ENCODE measurements around the gene RMND5B.
"Not testable (repeated sequence)": the region's sequence is repeated elsewhere in the genome, so short reads cannot be mapped to it uniquely, and the experiment has no call there.

The RMND5B gene

DNA sequence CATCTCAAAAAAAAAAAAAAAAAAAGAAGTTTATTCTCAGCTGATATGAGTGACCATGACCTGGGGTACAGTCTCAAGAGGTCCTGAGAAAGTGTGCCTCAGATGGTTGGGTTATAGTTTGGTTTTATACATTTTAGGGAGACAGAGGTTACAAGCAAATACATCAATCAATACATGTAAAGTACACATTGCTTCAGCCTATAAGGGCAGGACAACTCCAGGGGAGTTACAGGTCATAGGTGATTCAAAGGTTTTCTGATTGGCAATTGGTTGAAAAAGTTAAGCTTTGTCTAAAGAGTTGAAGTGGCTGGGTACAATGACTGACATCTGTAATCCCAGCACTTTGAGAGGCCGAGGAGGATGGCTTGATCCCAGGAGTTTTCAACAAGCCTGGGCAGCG, 58.6 kb downstream of the RMND5B start:
- Histone ChIP-seq H3K9me3 (ENCODE audit: control insufficient read depth in 1 of 2, low read length in 2 of 2) (no peaks in the 10 kb centered on the region), H3K9ac (ENCODE audit: low read depth in 1 of 2, low read length in 2 of 2) (no peak overlapping the region), H3K27me3 (ENCODE audit: control insufficient read depth in 1 of 2, insufficient read depth in 2 of 2, low read length in 2 of 2) (peaks cover 4 to 6% of the 10 kb centered on the region in 2 donors), H3K4me1 (ENCODE audit: control insufficient read depth in 1 of 2, insufficient read depth in 2 of 2, low read length in 2 of 2) (no peaks in the 10 kb centered on the region), H3K27ac (ENCODE audit: low read depth, low read length) (no peak overlapping the region), H3K4me3 (ENCODE audit: low read depth in 1 of 2, low read length in 2 of 2) (no peak overlapping the region), H3K36me3 (ENCODE audit: control insufficient read depth in 1 of 2, insufficient read depth in 2 of 2, low read length in 2 of 2) (no peaks in the 10 kb centered on the region)

DNA sequence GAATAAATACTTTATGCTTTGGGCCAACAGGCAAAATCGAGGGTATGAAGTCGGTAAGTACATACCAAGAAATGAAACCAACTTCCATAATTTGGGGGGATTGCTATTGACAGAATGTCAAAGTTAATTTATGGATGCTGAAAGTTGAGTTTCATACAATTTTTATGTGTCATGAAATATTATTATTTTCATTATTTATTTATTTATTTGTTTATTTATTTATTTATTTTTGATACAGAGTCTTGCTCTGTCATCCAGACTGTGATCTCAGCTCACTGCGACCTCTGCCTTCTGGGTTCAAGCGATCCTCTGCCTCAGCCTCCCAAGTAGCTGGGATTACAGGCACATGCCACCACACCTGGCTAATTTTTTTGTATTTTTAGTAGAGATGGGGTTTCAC, 60.8 kb downstream of the RMND5B start:
- H3K36me3 ChIP-seq (ENCODE audit: control insufficient read depth in 1 of 2, insufficient read depth in 2 of 2, low read length in 2 of 2), result no peaks in the 10 kb centered on the region
- no peaks in the 10 kb centered on the region for H3K9me3 ChIP-seq (ENCODE audit: control insufficient read depth in 1 of 2, low read length in 2 of 2)
- H3K4me3 ChIP-seq (ENCODE audit: low read depth in 1 of 2, low read length in 2 of 2), result no peak overlapping the region
- no peak overlapping the region for H3K9ac ChIP-seq (ENCODE audit: low read depth in 1 of 2, low read length in 2 of 2)
- peaks cover 9 to 11% of the 10 kb centered on the region in 2 donors for H3K27me3 ChIP-seq (ENCODE audit: control insufficient read depth in 1 of 2, insufficient read depth in 2 of 2, low read length in 2 of 2)
- no peak overlapping the region for H3K27ac ChIP-seq (ENCODE audit: low read depth, low read length)
- no peaks in the 10 kb centered on the region for H3K4me1 ChIP-seq (ENCODE audit: control insufficient read depth in 1 of 2, insufficient read depth in 2 of 2, low read length in 2 of 2)

DNA sequence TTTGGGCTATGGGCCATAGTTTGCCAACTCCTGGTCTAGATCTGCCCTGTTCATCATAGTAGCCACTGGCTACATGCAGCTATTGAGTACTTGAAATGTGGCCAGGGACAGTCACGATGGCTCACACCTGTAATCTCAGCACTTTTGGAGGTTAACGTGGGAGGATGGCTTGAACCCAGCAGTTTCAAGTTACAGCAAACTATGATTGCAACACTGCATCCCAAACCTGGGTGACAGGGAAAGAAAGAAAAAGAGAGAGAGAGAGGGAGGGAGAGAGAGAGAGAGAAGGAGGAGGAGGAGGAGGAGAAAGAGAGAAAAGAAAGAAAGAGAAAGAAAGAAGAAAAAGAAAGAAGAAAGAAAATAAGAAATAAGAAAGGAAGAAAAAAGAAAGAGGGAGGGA, 61.4 kb downstream of the RMND5B start:
- H3K27me3 ChIP-seq (ENCODE audit: control insufficient read depth in 1 of 2, insufficient read depth in 2 of 2, low read length in 2 of 2), result peaks cover 9 to 11% of the 10 kb centered on the region in 2 donors
- H3K4me3 ChIP-seq (ENCODE audit: low read depth in 1 of 2, low read length in 2 of 2), result no peak overlapping the region
- no peak overlapping the region for H3K9ac ChIP-seq (ENCODE audit: low read depth in 1 of 2, low read length in 2 of 2)
- H3K36me3 ChIP-seq (ENCODE audit: control insufficient read depth in 1 of 2, insufficient read depth in 2 of 2, low read length in 2 of 2), result no peaks in the 10 kb centered on the region
- no peaks in the 10 kb centered on the region for H3K9me3 ChIP-seq (ENCODE audit: control insufficient read depth in 1 of 2, low read length in 2 of 2)
- no peaks in the 10 kb centered on the region for H3K4me1 ChIP-seq (ENCODE audit: control insufficient read depth in 1 of 2, insufficient read depth in 2 of 2, low read length in 2 of 2)
- H3K27ac ChIP-seq (ENCODE audit: low read depth, low read length), result no peak overlapping the region

DNA sequence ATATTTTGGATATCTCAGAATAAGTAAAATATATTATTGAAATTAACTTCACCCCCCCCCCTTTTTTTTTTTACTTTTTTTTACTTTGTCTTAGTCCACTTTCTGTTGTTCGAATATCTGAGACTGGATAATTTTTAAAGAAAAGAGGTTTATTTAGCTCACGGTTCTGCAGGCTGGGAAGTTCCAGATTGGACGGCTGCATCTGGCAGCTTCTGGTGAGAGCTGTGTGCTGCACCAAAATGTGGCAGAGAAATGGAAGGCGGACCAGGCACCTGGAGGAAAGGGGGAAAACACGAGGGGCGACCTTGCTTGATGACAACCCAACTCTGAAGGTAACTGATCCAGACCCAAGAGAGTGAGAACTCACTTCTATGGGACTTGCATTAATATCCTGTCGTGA, 62.0 kb downstream of the RMND5B start:
- Histone ChIP-seq H3K4me1 (ENCODE audit: control insufficient read depth in 1 of 2, insufficient read depth in 2 of 2, low read length in 2 of 2) (no peaks in the 10 kb centered on the region), H3K4me3 (ENCODE audit: low read depth in 1 of 2, low read length in 2 of 2) (no peak overlapping the region), H3K9ac (ENCODE audit: low read depth in 1 of 2, low read length in 2 of 2) (no peak overlapping the region), H3K9me3 (ENCODE audit: control insufficient read depth in 1 of 2, low read length in 2 of 2) (no peaks in the 10 kb centered on the region), H3K36me3 (ENCODE audit: control insufficient read depth in 1 of 2, insufficient read depth in 2 of 2, low read length in 2 of 2) (no peaks in the 10 kb centered on the region), H3K27ac (ENCODE audit: low read depth, low read length) (no peak overlapping the region), H3K27me3 (ENCODE audit: control insufficient read depth in 1 of 2, insufficient read depth in 2 of 2, low read length in 2 of 2) (peaks cover 9 to 11% of the 10 kb centered on the region in 2 donors)

DNA sequence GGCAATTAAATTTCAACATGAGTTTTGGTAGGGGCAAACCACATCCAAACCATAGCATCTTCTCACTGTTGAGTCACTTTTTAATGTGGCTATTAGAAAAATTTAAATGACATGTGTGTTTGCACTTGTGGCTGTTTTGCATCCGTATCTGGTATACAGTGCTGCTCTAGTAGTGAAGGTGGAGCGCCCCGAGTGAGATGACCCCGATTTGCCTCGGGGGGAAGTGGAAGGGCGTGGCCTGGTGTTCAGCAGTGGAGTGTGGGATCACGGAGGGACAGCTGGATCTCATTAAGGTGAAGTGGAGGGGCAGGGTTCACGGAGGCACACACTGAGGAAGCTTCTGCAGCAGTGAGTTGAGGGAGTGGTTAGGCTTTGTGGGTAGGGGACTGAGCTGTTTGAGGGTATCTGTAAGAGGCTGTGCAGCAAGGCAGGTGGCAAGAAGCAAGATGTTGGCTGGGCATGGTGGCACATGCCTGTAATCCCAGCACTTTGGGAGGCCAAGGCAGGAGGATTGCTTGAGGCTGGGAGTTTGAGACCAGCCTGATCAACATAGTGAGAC, 62.5 kb downstream of the RMND5B start:
- peaks cover 9 to 11% of the 10 kb centered on the region in 2 donors for H3K27me3 ChIP-seq (ENCODE audit: control insufficient read depth in 1 of 2, insufficient read depth in 2 of 2, low read length in 2 of 2)

DNA sequence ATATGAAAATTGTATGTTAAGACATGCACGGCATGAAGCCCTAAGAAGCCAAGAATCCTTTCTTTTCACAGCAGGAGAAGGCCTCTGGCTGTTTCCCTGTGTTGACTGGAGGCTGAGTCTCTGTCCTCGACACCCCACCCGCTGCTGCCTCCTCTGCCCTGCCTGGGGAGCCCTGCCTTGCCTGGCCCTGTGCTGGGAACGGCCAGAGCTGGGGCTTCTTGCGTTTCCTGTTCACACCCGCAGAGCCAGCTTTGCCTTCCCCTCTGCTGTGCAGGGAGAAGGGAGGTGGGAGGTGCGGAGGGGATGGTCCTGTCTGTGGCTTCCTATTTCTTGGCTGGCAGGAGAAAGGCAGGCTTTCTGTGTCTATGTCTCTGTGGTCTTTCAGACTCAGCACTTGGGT, 63.2 kb downstream of the RMND5B start:
- Histone ChIP-seq H3K4me3 (ENCODE audit: low read depth in 1 of 2, low read length in 2 of 2) (no peak overlapping the region), H3K36me3 (ENCODE audit: control insufficient read depth in 1 of 2, insufficient read depth in 2 of 2, low read length in 2 of 2) (no peaks in the 10 kb centered on the region), H3K27ac (ENCODE audit: low read depth, low read length) (no peak overlapping the region), H3K9me3 (ENCODE audit: control insufficient read depth in 1 of 2, low read length in 2 of 2) (no peaks in the 10 kb centered on the region), H3K4me1 (ENCODE audit: control insufficient read depth in 1 of 2, insufficient read depth in 2 of 2, low read length in 2 of 2) (no peaks in the 10 kb centered on the region), H3K27me3 (ENCODE audit: control insufficient read depth in 1 of 2, insufficient read depth in 2 of 2, low read length in 2 of 2) (peaks cover 9 to 11% of the 10 kb centered on the region in 2 donors), H3K9ac (ENCODE audit: low read depth in 1 of 2, low read length in 2 of 2) (no peak overlapping the region)

More for the DNA sequence above, 62.5 kb downstream of the RMND5B start:
- Histone ChIP-seq H3K36me3 (ENCODE audit: control insufficient read depth in 1 of 2, insufficient read depth in 2 of 2, low read length in 2 of 2) (no peaks in the 10 kb centered on the region), H3K27ac (ENCODE audit: low read depth, low read length) (no peak overlapping the region), H3K9me3 (ENCODE audit: control insufficient read depth in 1 of 2, low read length in 2 of 2) (no peaks in the 10 kb centered on the region), H3K4me3 (ENCODE audit: low read depth in 1 of 2, low read length in 2 of 2) (no peak overlapping the region), H3K4me1 (ENCODE audit: control insufficient read depth in 1 of 2, insufficient read depth in 2 of 2, low read length in 2 of 2) (no peaks in the 10 kb centered on the region), H3K9ac (ENCODE audit: low read depth in 1 of 2, low read length in 2 of 2) (no peak overlapping the region)

DNA sequence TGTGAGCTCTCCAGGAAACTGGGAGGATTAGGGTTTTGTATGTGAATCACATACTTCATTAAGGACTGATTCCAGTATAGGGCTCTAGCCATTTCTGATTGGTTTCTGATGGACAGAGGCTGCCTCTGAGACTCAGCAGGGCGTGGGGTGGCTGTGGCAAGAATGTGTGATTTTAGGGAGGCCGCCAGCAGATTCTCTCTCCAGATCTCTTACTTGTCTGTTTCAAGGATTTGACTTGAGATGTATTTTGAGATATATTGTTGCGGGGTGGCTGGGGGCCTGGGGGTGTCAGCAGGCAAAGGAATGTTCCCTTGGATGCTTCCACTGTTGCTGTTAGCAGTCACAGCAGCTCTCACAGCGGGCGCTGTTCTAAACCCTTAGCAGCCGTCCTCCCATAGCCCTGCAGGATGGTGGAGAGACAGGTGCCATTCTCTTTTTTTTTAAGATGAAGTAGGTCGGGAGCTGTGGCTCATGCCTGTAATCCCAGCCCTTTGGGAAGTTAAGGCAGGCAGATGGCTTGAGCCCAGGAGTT, 65.5 kb downstream of the RMND5B start:
- no peaks in the 10 kb centered on the region for H3K9me3 ChIP-seq (ENCODE audit: control insufficient read depth in 1 of 2, low read length in 2 of 2)
- no peak overlapping the region for H3K27ac ChIP-seq (ENCODE audit: low read depth, low read length)
- no peaks in the 10 kb centered on the region for H3K4me1 ChIP-seq (ENCODE audit: control insufficient read depth in 1 of 2, insufficient read depth in 2 of 2, low read length in 2 of 2)
- no peak overlapping the region for H3K4me3 ChIP-seq (ENCODE audit: low read depth in 1 of 2, low read length in 2 of 2)
- H3K27me3 ChIP-seq (ENCODE audit: control insufficient read depth in 1 of 2, insufficient read depth in 2 of 2, low read length in 2 of 2), result peaks cover 9 to 11% of the 10 kb centered on the region in 2 donors
- no peak overlapping the region for H3K9ac ChIP-seq (ENCODE audit: low read depth in 1 of 2, low read length in 2 of 2)
- no peaks in the 10 kb centered on the region for H3K36me3 ChIP-seq (ENCODE audit: control insufficient read depth in 1 of 2, insufficient read depth in 2 of 2, low read length in 2 of 2)

DNA sequence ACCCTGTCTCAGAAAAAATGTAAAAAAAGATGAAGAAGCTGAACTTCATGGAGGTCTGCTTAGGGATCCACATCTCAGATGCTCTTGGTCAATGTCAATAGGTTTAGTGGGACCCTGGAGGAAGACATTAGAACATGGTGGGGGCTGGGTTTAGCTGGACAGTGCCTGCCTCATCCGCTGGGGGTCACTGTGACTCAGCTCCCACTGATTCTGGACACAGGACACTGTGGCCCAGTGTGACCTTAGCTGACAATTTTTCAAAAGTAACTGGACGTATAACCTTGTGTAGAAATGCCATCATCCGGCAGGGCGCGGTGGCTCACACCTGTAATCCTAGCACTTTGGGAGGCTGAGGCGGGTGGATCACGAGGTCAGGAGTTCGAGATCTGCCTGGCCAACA, 66.2 kb downstream of the RMND5B start:
- peaks cover 5 to 6% of the 10 kb centered on the region in 2 donors for H3K4me1 ChIP-seq (ENCODE audit: control insufficient read depth in 1 of 2, insufficient read depth in 2 of 2, low read length in 2 of 2)
- peaks cover 9 to 11% of the 10 kb centered on the region in 2 donors for H3K27me3 ChIP-seq (ENCODE audit: control insufficient read depth in 1 of 2, insufficient read depth in 2 of 2, low read length in 2 of 2)
- no peak overlapping the region for H3K4me3 ChIP-seq (ENCODE audit: low read depth in 1 of 2, low read length in 2 of 2)
- H3K36me3 ChIP-seq (ENCODE audit: control insufficient read depth in 1 of 2, insufficient read depth in 2 of 2, low read length in 2 of 2), result no peaks in the 10 kb centered on the region
- no peak overlapping the region for H3K27ac ChIP-seq (ENCODE audit: low read depth, low read length)
- no peak overlapping the region for H3K9ac ChIP-seq (ENCODE audit: low read depth in 1 of 2, low read length in 2 of 2)
- H3K9me3 ChIP-seq (ENCODE audit: control insufficient read depth in 1 of 2, low read length in 2 of 2), result no peaks in the 10 kb centered on the region

DNA sequence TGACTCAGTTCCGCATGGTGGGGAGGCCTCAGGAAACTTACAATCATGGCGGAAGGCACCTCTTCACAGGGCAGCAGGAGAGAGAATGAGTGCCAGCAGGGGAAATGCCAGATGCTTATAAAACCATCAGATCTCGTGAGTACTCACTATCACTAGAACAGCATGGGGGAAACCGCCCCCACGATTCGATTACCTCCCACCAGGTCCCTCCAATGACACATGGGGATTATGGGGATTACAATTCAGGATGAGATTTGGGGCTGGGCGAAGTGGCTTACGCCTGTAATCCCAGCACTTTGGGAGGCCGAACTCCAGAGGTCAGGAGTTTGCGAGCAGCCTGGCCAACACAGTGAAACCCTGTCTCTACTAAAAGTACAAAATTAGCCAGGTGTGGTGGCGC, 67.3 kb downstream of the RMND5B start:
- H3K9ac ChIP-seq (ENCODE audit: low read depth in 1 of 2, low read length in 2 of 2); H3K4me3 ChIP-seq (ENCODE audit: low read depth in 1 of 2, low read length in 2 of 2); H3K4me1 ChIP-seq (ENCODE audit: control insufficient read depth in 1 of 2, insufficient read depth in 2 of 2, low read length in 2 of 2): not testable (repeated sequence)

DNA sequence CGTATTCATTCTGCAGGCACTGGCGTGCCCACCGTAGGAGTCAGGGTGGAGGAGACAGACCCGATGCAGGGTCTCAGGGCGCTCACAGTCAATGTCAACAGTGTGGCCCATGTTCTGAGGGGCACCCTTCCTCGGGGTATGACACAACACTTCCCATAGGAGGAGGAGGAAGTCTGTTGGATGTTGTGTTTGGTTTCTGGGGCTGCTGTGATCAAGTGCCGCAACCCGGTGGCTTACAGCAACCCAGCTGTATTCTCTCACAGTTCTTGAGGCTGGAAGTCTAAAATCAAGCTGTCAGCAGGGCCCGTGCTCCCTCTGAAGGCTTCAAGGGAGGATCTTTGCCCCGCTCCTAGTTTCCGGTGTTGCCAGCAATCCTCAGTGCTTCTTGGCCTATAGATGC, 67.9 kb downstream of the RMND5B start:
- Histone ChIP-seq H3K4me3 (ENCODE audit: low read depth in 1 of 2, low read length in 2 of 2) (no peak overlapping the region), H3K36me3 (ENCODE audit: control insufficient read depth in 1 of 2, insufficient read depth in 2 of 2, low read length in 2 of 2) (no peaks in the 10 kb centered on the region), H3K27ac (ENCODE audit: low read depth, low read length) (no peak overlapping the region), H3K27me3 (ENCODE audit: control insufficient read depth in 1 of 2, insufficient read depth in 2 of 2, low read length in 2 of 2) (peaks cover 9 to 11% of the 10 kb centered on the region in 2 donors), H3K9ac (ENCODE audit: low read depth in 1 of 2, low read length in 2 of 2) (no peak overlapping the region), H3K9me3 (ENCODE audit: control insufficient read depth in 1 of 2, low read length in 2 of 2) (no peaks in the 10 kb centered on the region), H3K4me1 (ENCODE audit: control insufficient read depth in 1 of 2, insufficient read depth in 2 of 2, low read length in 2 of 2) (peaks cover 6 to 9% of the 10 kb centered on the region in 2 donors)

More for the DNA sequence above, 67.3 kb downstream of the RMND5B start:
- not testable (repeated sequence) for H3K36me3 ChIP-seq (ENCODE audit: control insufficient read depth in 1 of 2, insufficient read depth in 2 of 2, low read length in 2 of 2); H3K27ac ChIP-seq (ENCODE audit: low read depth, low read length); H3K9me3 ChIP-seq (ENCODE audit: control insufficient read depth in 1 of 2, low read length in 2 of 2)
- H3K27me3 ChIP-seq (ENCODE audit: control insufficient read depth in 1 of 2, insufficient read depth in 2 of 2, low read length in 2 of 2), result peaks cover 9 to 11% of the 10 kb centered on the region in 2 donors

All from duodenal mucosa (tissue), 2 donors.